Measurements from ENCODE around the gene BOLA2B. TPM values are rescaled to one million over a fixed set of nuclear protein-coding genes. Genes with fewer than 3 reads are reported as not detected.
A peak's percentile ranks its signal among the peaks of the same experiment; 100 is the strongest.
"Not testable (repeated sequence)": the region's sequence is repeated elsewhere in the genome, so short reads cannot be mapped to it uniquely, and the experiment has no call there.

Gene BOLA2B
- 264 TPM for polyA plus RNA-seq

DNA sequence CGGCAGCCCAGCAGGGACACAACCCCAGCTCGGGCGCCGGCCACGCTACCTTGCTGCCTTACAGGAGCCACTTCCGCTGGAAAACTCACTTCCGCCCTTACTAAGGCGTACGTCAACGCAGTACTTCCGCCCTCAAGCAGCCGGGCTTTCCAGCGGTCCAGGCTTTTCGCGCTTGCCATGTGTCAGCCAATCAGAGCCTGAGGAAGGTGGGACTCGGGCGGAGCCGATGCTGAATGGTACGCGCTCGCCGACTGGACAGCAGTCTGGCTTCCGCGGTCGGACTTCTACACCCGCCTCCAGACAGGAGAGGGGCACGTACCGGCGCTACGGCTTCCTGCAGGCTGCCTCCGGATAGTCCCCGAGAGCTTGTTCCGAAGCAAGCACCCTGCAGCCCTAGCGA lies at the start of gene BOLA2B, which contains the start of gene SLX1A:
Gene BOLA2B (minus strand): TSS at position 52 of the 400 bp plus-strand sequence. CDS start 71 bp downstream, outside the sequence.
Gene SLX1A (plus strand): TSS at position 261 of the 400 bp plus-strand sequence. CDS start 210 bp downstream, outside the sequence.
- not testable (repeated sequence) for H3K27me3 Mint-ChIP-seq, H3K4me1 Mint-ChIP-seq, H3K4me3 Mint-ChIP-seq, H3K36me3 Mint-ChIP-seq, H3K9me3 Mint-ChIP-seq, H3K27ac Mint-ChIP-seq

DNA sequence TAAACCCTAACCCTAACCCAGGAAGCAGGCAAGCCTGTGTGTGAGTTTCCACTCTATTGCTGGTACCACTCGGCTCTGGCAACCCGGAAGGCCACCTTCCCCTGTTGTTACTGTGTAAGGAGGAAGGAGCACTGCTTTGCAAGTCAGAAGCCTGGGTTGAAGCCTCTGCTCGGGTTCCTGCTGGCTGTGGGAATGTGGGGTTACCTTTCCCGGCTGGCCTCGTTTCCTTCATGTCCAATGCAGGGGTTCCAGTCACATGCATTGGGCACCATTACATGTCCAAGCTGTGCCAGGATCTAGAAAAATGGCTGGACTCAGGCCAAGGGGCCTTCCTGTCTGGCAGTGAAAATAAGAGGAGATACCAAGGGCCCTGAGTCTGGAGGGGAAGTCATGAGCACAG lies 23.6 kb upstream of the BOLA2B start:
- not testable (repeated sequence) for H3K4me1 Mint-ChIP-seq, H3K36me3 Mint-ChIP-seq, H3K9me3 Mint-ChIP-seq, H3K27ac Mint-ChIP-seq, H3K4me3 Mint-ChIP-seq, H3K27me3 Mint-ChIP-seq

DNA sequence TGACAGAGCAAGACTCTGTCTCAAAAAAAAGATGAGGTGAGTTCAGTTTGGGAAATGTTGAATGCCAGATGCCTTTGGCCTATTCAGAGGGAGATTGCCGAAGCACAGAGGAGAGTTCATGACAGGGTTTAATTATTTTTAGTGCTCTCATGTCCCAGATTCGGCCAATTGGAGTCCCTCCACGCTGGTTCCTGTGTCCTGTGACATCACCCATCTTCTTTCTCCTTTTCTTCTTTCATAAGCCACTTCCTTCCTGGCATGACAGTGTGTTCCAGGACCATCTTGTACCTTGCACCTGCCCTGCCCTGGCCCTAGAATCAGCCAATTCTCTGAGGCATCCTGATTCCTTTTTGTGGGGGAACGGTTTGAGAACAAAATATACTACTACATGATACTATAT lies 17.9 kb upstream of the BOLA2B start:
- H3K4me3 Mint-ChIP-seq, H3K27ac Mint-ChIP-seq, H3K4me1 Mint-ChIP-seq, H3K36me3 Mint-ChIP-seq, H3K27me3 Mint-ChIP-seq, H3K9me3 Mint-ChIP-seq: not testable (repeated sequence)

DNA sequence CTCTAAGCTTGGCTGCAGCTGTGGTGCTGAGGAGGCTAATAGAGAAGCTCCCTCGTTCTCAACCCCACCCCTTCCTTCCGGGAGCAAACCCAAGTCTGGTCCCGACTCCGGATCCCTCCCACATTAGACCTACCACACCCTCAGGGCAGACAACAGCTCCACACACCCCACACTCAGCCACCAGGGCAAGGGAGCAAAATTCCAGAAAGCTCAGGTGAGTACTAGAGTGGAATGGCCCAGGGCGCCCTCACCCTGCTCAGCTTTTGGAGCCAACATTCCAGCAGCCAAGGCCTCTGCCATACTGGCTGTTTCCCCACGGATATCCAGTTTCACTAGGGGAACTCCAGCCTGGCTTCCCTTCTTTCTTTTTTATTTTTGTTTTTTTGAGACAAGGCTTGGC lies 15.6 kb upstream of the BOLA2B start:
- H3K4me1 Mint-ChIP-seq, H3K36me3 Mint-ChIP-seq, H3K9me3 Mint-ChIP-seq, H3K4me3 Mint-ChIP-seq, H3K27ac Mint-ChIP-seq, H3K27me3 Mint-ChIP-seq: not testable (repeated sequence)

DNA sequence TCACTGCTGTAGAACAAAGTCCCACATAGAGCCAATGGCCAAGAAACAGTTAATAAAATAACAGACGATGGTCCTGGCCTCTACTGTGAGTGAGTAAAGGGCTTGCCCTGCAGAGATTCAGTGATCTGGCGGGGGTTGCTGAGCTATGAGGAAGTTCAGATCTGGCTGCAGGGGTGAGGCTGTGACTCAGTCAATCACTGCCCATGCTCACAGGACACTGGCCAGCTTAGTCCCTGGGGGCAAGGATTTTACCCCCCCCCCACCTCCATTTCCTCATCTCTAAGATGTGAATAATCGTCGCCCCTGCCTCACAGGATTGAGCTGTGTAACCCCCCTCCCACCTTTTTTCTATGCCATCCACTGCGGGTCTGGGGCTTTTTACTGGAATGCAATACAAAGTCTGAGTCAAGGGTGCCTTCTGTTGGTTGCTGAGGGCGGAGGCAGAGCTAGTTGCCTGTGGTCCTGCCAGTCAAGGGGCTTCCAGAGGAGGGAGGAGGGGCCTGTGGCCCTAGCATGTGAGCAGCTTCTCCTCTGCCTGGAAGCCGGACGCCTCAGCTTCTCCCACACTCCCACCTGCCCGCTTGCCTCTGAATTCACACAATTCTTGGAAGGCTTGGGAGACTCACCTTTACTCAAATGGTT lies 13.7 kb upstream of the BOLA2B start:
- H3K36me3 Mint-ChIP-seq, H3K27me3 Mint-ChIP-seq, H3K9me3 Mint-ChIP-seq, H3K4me1 Mint-ChIP-seq: not testable (repeated sequence)
- Mint-ChIP-seq H3K27ac (peak overlapping the region in 1 of 3 donors; percentile 63), H3K4me3 (peak overlapping the region in 2 of 4 donors; percentile 33 to 77)

DNA sequence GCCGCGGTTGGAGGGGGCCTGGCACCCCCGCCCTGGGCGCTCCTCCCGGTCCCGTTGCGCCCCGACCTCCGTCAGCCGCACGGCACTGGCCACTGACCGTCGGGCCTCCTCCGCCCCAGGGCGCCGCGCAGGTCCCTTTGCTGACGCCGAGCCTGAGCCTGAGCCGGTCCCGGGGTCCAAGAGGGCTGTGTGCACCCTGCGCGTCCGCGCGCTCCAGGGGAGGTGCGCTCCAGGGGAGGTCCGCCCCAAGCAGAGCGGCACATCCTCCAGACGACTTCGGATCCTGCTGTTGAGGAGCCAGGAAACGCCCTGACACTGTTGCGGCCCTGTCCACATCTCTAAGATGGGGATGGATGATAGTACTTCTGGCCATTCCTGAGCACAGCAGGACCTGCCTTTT lies 12.8 kb upstream of the BOLA2B start:
- not testable (repeated sequence) for H3K27ac Mint-ChIP-seq, H3K27me3 Mint-ChIP-seq, H3K4me1 Mint-ChIP-seq, H3K9me3 Mint-ChIP-seq, H3K36me3 Mint-ChIP-seq, H3K4me3 Mint-ChIP-seq

DNA sequence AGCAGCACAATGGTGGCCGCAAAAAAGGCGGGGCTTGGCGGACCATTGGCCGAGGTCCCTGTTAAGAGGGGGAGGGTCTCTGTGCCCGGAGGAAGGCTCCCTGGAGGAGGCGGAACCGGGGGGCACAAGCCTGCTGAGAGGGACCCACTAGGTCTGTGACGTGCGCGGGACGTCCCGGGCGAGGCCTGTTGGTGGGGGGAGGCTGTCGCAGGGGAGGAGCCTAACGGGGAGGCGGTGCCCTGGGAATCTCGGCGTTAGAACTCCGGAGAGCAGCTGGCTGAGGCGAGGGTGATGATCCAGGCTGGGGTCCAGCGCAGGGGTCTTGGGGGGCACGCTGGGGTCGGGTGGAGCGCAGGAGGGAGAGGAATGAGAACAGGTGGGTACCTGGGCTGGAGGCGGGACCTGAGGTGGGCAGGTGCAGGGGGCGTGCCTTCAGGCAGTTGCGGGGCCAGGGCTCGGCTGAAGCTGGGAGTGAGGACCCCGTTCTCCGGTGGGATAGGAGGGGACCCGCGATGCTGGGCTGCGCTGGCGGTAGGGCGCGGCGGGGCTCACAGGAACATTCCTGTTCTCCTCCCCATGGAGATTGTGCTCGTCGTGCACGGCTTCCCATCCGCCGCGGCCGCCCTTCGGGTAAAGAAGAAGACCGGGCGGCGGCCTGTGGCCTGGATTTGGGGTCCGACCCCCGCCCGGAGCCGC lies 12.2 kb upstream of the BOLA2B start:
- H3K27ac Mint-ChIP-seq, H3K4me3 Mint-ChIP-seq, H3K27me3 Mint-ChIP-seq, H3K36me3 Mint-ChIP-seq, H3K9me3 Mint-ChIP-seq, H3K4me1 Mint-ChIP-seq: not testable (repeated sequence)

DNA sequence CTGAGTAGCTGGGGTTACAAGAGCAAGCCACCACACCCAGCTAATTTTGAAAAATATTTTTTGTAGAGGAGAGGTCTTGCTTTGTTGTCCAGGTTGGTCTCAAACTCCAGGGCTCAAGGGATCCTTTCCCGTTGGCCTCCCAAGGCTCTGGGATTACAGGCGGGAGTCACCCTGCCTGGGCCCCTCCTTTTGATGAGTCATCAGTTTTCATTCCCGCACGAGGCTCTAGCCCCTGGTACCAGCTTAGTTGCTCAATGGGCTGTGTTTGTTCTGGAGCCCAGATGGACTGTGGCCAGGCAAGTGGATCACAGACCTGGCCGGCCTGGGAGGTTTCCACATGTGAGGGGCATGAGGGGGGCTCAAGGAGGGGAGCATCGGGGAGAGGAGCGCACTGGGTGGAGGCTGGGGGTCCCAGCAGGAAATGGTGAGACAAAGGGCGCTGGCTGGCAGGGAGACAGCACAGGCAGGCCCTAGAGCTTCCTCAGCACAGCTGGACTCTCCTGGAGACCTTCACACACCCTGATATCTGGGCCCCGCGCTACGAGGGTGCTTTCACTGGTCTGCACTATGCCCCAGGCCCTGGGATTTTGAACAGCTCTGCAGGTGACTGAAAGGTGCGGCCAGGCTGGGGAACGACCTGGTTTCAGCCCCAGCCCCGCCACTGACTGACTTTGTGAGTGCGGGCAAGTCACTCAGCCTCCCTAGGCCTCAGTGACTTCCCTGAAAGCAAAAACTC lies 6.3 kb upstream of the BOLA2B start:
- H3K4me3 Mint-ChIP-seq, H3K27ac Mint-ChIP-seq, H3K36me3 Mint-ChIP-seq, H3K27me3 Mint-ChIP-seq, H3K4me1 Mint-ChIP-seq, H3K9me3 Mint-ChIP-seq: not testable (repeated sequence)

DNA sequence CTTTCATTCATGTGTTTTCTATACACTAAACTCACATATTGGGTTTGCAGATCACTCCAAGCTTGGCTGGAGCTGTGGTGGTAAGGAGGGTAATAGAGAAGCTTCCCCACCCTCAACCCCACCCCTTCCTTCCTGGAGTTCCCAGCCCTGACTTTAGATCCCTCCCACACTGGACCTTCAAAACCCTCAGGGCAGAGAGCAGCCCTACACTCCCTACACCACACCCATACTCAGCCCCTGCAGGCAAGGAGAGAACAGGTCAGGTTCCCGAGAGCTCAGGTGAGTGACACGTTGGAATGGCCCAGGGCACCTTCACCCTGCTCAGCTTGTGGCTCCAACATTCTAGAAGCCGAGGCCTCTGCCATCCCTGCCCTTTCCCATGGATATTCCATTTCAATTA lies 5.6 kb upstream of the BOLA2B start, which contains the start of gene SULT1A3:
Gene SULT1A3 (plus strand): TSS at position 207 of the 400 bp plus-strand sequence. CDS start 1,474 bp downstream, outside the sequence.
- H3K4me3 Mint-ChIP-seq, H3K27me3 Mint-ChIP-seq, H3K4me1 Mint-ChIP-seq, H3K27ac Mint-ChIP-seq, H3K9me3 Mint-ChIP-seq, H3K36me3 Mint-ChIP-seq: not testable (repeated sequence)

DNA sequence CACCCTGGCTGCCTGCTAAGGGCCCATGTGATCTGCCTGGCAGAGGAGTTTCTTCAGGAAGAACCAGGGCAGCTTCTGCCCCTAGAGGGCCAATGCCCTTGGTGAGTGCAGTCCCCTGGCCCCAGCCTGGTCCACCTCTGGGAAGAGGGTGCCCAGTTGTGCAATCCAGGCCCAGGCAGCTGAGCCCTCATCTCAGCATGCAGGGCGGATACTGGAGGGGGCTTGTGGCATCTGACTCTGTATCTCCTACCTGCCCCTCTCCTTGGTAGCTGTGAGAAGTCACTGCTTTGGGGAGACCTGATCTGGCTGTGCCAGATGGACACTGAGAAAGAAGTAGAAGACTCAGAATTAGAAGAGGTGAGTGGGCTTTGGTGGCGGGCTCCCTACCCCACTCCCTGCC lies 3.5 kb upstream of the BOLA2B start:
- not testable (repeated sequence) for H3K4me1 Mint-ChIP-seq, H3K27ac Mint-ChIP-seq, H3K4me3 Mint-ChIP-seq, H3K27me3 Mint-ChIP-seq, H3K9me3 Mint-ChIP-seq, H3K36me3 Mint-ChIP-seq

DNA sequence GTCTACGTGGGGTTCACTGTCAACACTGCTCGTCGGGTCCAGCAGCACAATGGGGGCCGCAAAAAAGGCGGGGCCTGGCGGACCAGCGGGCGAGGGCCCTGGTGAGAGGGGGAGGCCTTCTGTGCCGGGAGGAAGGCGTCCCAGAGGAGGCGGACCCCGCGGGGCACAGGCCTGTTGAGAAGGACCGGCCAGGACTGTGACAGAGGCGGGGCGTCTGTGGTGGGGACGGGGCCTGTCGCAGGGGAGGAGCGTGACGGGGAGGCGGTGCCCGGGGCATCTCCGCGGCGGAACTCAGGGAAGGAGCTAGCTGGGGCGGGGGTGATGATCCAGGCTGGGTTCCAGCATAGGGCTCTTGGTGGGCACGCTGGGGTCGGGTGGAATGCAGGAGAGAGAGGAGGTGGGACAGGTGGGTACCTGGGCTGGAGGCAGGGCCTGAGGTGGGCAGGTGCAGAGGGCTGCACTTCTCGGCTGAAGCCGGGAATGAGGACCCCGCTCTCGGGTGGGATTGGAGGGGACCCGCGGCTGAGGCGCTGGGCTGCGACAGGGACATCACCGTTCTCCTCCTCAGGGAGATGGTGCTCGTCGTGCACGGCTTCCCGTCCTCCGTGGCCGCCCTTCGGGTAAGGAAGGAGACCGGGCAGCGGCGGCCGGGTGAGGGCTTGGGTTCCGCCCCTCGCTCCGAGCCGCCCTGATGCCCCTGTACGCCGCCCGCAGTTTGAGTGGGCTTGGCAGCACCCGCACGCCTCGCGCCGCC lies 883 bp upstream of the BOLA2B start:
- H3K36me3 Mint-ChIP-seq, H3K27me3 Mint-ChIP-seq, H3K4me1 Mint-ChIP-seq, H3K9me3 Mint-ChIP-seq, H3K4me3 Mint-ChIP-seq, H3K27ac Mint-ChIP-seq: not testable (repeated sequence)

DNA sequence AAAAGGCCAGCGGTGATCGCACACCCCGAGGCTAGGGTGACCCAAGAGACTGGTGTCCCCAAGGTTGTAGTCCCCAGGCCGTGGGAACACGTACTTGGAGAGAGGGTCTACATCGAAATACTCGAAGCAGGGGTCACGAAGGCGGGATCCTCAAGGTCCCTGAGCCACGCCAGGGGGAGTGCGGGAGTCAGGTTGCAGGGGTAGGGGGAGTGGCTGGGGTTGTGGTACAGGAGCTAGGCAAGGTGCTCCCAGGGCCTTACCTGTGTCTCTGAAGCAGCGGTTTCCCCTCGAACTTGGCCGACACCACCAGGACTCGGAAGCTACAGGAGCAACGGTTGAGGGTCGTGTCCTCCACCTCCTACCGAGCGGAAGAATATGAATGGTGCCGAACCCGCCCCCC lies 368 bp downstream of the BOLA2B start:
- H3K27ac Mint-ChIP-seq, H3K4me3 Mint-ChIP-seq, H3K9me3 Mint-ChIP-seq, H3K4me1 Mint-ChIP-seq, H3K27me3 Mint-ChIP-seq, H3K36me3 Mint-ChIP-seq: not testable (repeated sequence)

DNA sequence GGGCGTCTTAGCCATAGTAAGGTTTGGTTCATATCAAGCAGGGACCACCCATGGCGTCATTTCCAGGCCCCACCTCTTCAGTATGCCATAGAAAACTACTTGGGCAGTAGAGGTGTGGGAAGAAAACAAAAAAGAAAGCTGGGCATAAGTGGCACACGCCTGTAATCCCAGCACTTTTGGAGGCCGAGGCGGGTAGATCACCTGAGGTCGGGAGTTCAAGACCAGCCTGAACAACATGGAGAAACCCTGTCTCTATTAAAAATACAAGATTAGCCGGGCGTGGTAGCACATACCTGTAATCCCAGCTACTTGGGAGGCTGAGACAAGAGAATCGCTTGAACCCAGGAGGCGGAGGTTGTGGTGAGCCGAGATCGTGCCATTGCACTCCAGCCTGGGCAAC lies 2.3 kb downstream of the BOLA2B start:
- H3K36me3 Mint-ChIP-seq, H3K4me3 Mint-ChIP-seq, H3K27ac Mint-ChIP-seq, H3K9me3 Mint-ChIP-seq, H3K27me3 Mint-ChIP-seq: not testable (repeated sequence)
- H3K4me1 Mint-ChIP-seq: peaks cover 6 to 12% (median 9%) of the 10 kb centered on the region in 3 donors

DNA sequence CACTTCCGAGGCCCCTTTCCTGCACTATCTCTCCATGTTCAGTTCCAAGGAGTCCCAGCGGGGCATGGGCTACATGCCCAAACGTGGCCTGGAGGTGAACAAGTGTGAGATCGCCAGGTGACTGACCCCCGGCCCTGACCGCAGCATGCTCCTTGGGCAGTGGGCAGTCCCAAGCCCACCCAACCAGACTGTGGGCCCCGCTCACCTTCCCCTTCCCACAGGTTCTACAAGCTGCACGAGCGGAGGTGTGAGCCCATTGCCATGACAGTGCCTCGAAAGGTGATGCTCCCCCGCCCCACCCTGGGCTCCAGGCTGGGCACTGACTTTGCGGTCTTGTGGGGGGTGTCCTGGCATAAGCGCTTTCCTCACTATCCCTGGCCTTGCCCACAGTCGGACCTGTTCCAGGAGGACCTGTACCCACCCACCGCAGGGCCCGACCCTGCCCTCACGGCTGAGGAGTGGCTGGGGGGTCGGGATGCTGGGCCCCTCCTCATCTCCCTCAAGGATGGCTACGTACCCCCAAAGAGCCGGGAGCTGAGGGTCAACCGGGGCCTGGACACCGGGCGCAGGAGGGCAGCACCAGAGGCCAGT lies 5.4 kb downstream of the BOLA2B start:
- Mint-ChIP-seq H3K27ac (peak overlapping the region in 2 of 3 donors; percentile 63 to 99), H3K4me1 (peaks cover 10 to 15% (median 12%) of the 10 kb centered on the region in 3 donors), H3K9me3 (no peaks in the 10 kb centered on the region), H3K36me3 (peaks cover 15% of the 10 kb centered on the region), H3K4me3 (peak overlapping the region in 2 of 4 donors; percentile 35 to 82), H3K27me3 (no peaks in the 10 kb centered on the region)

DNA sequence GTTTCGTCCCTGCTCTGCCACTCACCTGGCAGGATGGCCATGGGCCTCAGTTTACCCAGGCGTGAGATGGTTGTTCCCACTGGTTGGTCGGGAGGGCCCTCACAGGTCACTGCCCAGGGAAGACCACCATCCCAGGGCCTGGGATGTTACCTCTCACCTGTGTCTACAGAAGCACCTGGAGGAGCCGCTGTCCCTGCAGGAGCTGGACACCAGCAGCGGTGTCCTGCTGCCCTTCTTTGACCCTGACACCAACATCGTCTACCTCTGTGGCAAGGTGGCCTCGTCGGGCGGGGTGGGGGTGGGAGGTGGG lies 6.0 kb downstream of the BOLA2B start:
- H3K27me3 Mint-ChIP-seq: no peaks in the 10 kb centered on the region
- peak overlapping the region; percentile 97 to 99 (median 99) for H3K4me3 Mint-ChIP-seq
- peak overlapping the region; percentile 97 to 99 (median 98) for H3K27ac Mint-ChIP-seq
- peaks cover 11 to 15% (median 13%) of the 10 kb centered on the region in 3 donors for H3K4me1 Mint-ChIP-seq
- H3K9me3 Mint-ChIP-seq: no peaks in the 10 kb centered on the region
- peaks cover 15% of the 10 kb centered on the region for H3K36me3 Mint-ChIP-seq

All from IgD-negative memory B cell (primary cell).